GM19193 (cell line): ENCODE data around the gene KCNE4.

ENCODE experiments used
- POLR2A ChIP-seq: IDR thresholded peaks from 4 replicates; pipeline ENCODE4 v1.6.1; 2011; ENCODE audit not compliant: insufficient read depth, insufficient read length; ENCODE audit errors: extremely low read depth

KCNE4 gene

GRCh38 chr2:223051693-223052289 is at the start of gene KCNE4:
KCNE4 (plus strand) TSS chr2:223052190; CDS start chr2:223052831, 641 bp downstream.
- TF ChIP-seq POLR2A, result no peak

- no peak for TF ChIP-seq POLR2A
Observed at GRCh38 chr2:223003191-223003590, 48.8 kb upstream of the KCNE4 start.

GRCh38 chr2:223005496-223005895 is 46.5 kb upstream of the KCNE4 start:
- no peak for TF ChIP-seq POLR2A

- no peak for TF ChIP-seq POLR2A
Observed at GRCh38 chr2:223007531-223007930, 44.5 kb upstream of the KCNE4 start.

GRCh38 chr2:223008162-223008561 is 43.8 kb upstream of the KCNE4 start:
- TF ChIP-seq POLR2A, result no peak

GRCh38 chr2:223008956-223009355 is 43.0 kb upstream of the KCNE4 start:
- TF ChIP-seq POLR2A, result no peak

GRCh38 chr2:223010641-223011040 is 41.3 kb upstream of the KCNE4 start:
- no peak for TF ChIP-seq POLR2A

GRCh38 chr2:223012291-223012690 is 39.7 kb upstream of the KCNE4 start:
- no peak for TF ChIP-seq POLR2A

- no peak for TF ChIP-seq POLR2A
Observed at GRCh38 chr2:223019390-223019930, 32.5 kb upstream of the KCNE4 start.

- no peak for TF ChIP-seq POLR2A
Observed at GRCh38 chr2:223019987-223020717, 31.8 kb upstream of the KCNE4 start.

- TF ChIP-seq POLR2A, result no peak
Observed at GRCh38 chr2:223020971-223021675, 30.9 kb upstream of the KCNE4 start.

- TF ChIP-seq POLR2A, result no peak
Observed at GRCh38 chr2:223026357-223027110, 25.5 kb upstream of the KCNE4 start.

- TF ChIP-seq POLR2A, result no peak
Observed at GRCh38 chr2:223027442-223027841, 24.5 kb upstream of the KCNE4 start.

GRCh38 chr2:223029287-223029686 is 22.7 kb upstream of the KCNE4 start:
- TF ChIP-seq POLR2A, result no peak
